HG03135 (cell line): ENCODE measurements around the gene DNPEP.
"Not testable (repeated sequence)": the region's sequence is repeated elsewhere in the genome, so short reads cannot be mapped to it uniquely, and the experiment has no call there.

ENCODE experiments used
- ATAC-seq: cut with Tn5 transposase; IDR thresholded peaks from one replicate; pipeline ENCODE4 v1.9.1; 2021; ENCODE audit warnings: mild to moderate bottlenecking, moderate library complexity; ENCODE audit not compliant: unreplicated experiment

Gene DNPEP

GRCh38 chr2:219402665-219403515 is 15.2 kb upstream of the DNPEP start:
- peak; percentile 79 for ATAC-seq

DNA sequence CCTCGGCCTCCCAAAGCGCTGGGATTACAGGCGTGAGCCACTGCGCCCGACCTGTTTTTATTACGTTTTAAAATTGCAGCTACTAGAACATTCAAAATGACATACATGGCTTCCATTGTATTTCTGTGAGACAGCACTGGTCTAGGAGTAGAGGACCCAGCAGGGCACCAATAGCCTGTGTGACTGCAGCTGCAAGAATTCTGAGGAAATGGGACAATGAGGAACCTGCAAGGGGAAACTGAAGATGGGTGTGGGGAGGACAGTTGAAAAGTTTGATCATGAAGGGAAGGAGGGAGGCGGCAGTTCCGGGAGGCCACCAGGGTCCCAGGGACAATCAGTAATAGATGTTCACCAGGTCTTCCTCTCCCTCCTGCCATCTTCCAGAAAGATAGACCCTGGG is 13.9 kb upstream of the DNPEP start:
- ATAC-seq, result no peak

- no peak for ATAC-seq
Observed at GRCh38 chr2:219400562-219400961, 12.8 kb upstream of the DNPEP start.

- no peak for ATAC-seq
Observed at GRCh38 chr2:219399716-219400478, 12.2 kb upstream of the DNPEP start.

DNA sequence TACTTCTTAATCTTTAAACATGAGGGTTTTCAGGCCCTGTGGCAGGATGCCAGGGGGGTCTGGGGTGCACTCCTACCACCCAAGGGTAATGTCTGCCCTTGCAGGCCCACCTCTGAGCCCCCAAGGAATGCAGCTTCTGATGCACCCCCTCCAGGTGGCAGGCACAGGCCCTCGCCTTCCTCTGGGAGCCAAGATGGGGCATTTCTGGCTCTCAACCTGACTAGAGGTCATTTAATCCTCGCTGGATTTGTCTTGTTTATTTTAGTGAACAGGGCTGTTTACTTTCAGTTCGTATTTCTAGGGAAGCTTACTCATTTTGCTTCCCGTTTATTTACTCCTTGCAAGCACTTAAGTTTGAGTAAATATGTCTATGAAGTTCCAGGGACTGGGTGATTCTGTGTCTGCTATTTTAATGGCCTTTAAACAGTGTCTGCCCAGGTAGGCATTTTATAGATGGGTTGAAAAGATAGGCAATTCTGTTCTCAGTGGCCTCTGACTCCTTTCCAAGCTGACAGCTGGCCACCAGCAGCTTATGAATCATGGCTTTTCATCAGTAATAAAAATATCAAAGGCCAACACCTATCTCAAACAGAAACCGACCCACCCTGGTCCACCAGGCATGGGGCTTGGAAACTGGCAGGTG is 11.1 kb upstream of the DNPEP start:
- no peak for ATAC-seq

DNA sequence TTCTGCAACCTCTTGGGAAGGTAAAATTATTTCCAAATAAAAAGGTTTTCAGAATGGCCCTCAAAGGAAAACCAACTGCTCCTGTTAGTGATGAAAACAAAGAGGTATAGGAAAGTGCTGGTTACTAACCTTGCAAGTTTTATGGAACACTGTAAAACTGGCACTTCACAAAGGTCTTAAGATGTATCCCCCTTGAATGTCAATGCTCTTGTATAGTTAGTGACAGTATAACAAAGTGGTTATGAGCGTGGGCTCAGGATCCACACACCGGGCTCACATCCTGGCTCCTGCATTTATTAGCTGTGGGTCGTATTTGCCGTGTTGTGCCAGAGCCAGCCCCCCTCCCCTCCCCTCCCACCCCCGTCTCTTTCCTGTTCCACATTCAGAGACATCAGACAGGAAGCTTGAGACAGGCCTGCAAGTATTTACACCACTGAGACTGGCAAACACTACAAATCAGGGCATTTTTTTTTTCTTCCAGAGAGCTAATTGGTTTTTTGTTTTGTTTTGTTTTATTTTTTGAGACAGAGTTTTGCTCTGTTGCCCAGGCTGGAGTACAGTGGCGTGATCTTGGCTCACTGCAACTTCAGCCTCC is 9.2 kb upstream of the DNPEP start:
- ATAC-seq, result no peak

GRCh38 chr2:219395609-219396008 is 7.9 kb upstream of the DNPEP start:
- ATAC-seq, result no peak

GRCh38 chr2:219395056-219395455 is 7.3 kb upstream of the DNPEP start:
- ATAC-seq, result not testable (repeated sequence)

DNA sequence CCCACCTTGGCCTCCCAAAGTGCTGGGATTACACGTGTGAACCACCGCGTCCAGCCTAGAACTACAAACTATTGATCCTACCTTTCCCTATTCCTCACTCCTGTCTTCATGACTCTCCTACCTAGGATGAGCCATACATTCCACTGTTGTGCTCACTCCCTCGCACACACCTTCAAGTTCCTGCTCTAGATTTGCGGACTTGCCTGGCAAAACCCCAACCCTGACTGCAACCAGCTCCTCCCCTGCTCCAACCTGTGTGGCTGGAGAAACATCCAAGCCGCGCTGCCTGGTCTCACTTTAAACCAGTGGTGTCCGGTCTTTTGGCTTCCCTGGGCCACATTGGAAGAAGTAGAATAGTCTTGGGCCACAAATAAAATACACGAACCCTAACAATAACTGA is 5.0 kb upstream of the DNPEP start:
- ATAC-seq, result no peak

DNA sequence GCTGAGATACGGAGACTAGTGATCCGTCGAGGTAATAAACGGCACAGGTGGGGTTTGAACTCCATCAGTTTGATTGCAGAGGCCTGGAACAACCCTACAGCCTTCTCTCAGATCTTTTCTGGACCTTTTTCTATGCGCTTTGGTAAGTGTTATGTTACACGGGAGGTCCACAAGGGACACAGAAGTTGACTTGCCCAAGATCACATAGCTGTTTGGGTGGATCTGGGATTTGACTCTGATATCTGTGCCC is 1.1 kb upstream of the DNPEP start:
- no peak for ATAC-seq

DNA sequence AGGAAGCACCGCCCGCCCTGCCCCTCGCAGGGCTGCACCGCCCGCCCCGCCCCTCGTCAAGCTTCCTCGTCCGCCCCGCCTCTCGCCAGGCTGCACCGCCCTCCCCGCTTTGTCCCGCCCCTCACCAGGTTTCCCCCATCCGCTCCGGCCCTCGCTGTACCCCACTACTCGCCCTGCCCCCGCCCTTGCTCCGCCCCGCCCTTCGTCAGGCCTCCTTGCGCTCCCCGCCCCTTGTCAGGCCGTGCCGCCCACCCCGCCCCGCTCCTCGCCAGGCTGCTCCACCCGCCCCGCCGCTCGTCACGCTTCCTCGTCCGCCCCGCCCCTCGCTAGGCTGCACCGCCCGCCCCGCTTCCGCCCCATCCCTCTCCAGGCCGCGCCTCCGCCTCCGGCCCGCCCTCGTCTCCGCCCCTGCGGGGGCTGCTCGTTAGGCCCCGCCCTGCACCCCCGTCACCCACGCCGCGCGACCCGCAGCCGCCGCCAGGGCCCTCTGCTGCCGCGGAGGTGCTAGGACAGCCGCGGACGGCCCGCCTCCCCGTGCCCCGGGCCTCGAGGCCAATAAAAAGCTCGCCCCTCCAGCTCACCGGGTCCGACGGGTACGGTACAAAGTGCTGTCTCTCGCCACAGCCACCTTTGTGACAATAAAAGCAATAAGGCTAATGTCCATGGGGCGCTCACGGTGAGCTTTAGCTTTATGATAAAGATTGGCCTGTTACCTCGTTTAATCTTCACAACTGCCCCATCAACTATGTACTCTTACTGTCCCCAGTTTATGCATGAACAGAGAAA is 602 bp upstream of the DNPEP start:
- peak; percentile 78 for ATAC-seq

DNA sequence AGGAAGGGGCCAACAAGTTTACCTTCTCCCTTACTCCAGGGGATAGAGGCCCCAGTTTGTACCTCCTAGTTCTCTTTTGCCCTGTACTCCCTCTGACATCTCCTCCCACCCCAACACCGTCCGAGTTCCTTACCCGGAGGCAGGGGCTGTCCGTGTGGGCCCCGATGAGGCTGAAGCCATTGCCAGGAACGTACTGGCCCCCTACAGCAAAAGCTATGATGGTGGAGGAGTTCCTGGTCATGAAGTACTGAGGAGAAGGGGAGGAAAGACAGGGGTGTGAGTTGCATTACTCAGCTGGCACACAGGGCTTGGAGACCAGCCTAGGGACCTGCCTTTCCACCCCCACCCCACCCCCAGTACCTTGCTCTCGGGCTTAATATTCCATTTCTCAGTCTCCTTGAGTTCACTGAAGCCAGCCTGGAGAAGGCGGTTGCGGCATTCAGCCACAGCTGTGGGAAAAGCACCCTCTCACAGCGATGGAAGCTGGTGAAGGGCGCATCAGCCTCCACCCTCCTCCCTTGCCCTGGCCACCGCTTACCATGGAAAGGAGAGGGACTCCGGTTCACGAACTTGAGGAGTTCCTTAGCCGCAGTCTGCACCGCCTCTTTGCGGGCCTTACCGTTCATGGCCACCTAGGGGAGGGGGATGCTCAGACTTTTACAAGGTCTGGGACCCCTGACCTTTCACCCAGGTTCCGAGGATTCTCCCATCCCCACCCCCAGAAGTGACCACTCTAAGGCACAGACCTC is 1.0 kb downstream of the DNPEP start:
- ATAC-seq, result no peak

DNA sequence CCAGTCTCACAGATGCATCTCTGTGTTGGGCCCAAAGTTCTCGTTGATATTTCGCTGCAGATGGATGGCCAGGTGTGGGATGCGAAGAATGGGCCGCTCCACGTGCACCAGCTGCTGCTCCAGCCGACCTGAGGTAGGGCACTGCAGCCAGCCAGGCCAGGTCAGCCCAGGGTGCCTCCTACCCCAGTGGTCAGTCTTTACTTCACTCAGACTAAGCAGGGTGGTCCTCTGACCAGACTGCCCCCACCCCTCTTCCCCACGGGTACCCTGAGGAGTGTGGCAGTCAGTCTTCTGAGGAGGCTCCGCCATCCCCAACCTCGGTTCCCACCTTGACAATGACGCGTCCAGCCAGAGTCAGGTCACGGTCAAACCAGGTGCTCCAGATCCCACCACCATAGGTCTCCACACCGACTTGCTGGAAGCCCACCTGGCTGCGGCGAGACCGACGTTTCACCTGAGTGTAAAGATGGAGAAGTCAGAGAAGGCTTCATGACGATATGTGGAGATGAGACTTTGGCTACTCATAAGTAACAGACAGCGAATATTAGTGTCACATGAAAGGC is 1.7 kb downstream of the DNPEP start:
- ATAC-seq, result no peak

DNA sequence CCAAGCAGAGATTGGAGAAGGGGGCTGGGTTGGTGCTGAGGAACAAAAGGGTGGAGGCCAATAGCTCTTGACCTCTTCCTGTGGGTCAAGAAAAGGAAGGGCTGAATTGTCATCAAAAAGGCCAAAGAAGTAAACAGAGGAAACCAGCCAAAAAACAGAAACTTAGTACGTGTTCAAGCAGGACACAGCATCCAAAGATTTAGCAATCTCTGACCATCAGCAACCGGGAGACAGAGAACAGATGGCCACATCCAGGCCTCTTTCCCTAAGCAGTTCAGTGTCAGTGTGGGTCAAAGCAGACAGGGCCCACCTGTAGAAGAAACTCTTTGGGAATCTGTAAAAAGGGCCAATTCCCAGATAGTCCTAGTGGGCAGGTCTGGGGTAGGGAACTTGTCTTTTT is 2.9 kb downstream of the DNPEP start:
- ATAC-seq, result no peak

DNA sequence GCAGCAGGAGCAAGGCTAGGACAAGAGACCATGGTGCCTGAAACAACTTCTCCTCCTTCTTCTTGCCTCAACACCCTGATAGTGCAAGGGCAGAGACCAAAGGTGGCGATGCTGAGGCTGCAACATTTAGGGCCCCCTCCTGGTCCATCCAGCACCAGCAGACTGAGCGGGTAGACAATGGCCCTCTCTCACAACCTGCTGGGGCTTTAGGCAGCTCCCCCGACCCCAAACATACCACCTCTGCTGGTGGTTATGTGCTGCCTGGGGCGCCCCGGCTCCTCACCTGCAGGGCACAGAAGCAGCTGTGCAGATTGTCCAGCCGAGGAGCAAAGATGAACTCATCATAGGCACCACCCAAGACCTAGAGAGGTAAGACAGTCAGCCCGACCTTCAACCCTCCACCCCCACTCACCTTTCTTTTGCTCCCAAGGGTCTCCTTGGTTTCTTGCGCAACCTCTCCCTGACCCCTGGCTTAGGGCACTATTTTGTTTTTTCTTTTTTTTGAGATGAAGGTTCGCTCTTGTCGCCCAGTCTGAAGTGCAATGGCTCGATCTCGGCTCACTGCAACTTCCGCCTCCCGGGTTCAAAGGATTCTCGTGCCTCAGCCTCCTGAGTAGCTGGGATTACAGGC is 3.5 kb downstream of the DNPEP start:
- no peak for ATAC-seq

GRCh38 chr2:219381448-219381847 is 6.3 kb downstream of the DNPEP start:
- ATAC-seq, result no peak

- ATAC-seq, result no peak
Observed at GRCh38 chr2:219380926-219381325, 6.8 kb downstream of the DNPEP start.

- ATAC-seq, result no peak
Observed at GRCh38 chr2:219378163-219378851, 9.4 kb downstream of the DNPEP start.

DNA sequence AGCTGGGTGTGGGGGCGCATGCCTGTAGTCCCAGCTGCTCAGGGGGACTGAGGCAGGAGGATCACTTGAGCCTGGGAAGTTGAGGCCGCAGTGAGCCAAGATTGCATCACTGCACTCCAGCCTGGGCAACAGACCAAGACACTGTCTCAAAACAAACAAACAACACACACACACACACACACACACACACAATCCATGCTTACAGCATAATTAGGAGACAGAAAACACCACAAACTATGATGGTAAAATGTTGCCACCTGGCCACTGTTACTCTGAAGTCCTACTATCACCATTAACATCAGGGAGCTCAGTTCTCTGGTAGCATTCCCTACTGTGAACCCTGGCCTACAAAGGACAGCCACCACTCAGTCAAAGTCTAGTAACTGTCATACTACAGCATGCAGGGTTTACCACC is 18.3 kb downstream of the DNPEP start:
- ATAC-seq, result no peak
